Prostate gland (tissue), 2 donors: ENCODE measurements around the gene GPC5. TPM values are rescaled to one million over a fixed set of nuclear protein-coding genes. Genes with fewer than 3 reads are reported as not detected.

Experiments
- DNase-seq: peaks from one replicate; pipeline ENCODE4 v3.0.0-alpha.2; 2019; ENCODE audit warnings: low spot score
- H3K27ac ChIP-seq, 2 donors: fragments of 200-600 bp; sonication (generic); 2 replicates each; pipeline ENCODE4 v1.5.1; 2017 to 2019
- H3K27me3 ChIP-seq: fragments of 200-600 bp; sonication (generic); replicated peaks from 2 replicates; pipeline ENCODE4 v1.5.1; 2019; ENCODE audit not compliant: insufficient read depth
- H3K36me3 ChIP-seq, 2 donors: fragments of 200-600 bp; sonication (generic); 1 replicate in 1 of 2; 2 replicates in 1 of 2; pipeline versions ENCODE4 v1.5.1 to v1.8.1; 2017 to 2019
- H3K4me1 ChIP-seq: fragments of 200-600 bp; sonication (generic); replicated peaks from 2 replicates; pipeline ENCODE4 v1.5.1; 2019
- H3K4me3 ChIP-seq, 2 donors: fragments of 200-600 bp; sonication (generic); 2 replicates each; pipeline ENCODE4 v1.5.1; 2017 to 2019
- H3K9me3 ChIP-seq: fragments of 200-600 bp; sonication (generic); 2 replicates; pipeline ENCODE4 v1.5.1; 2017
- CTCF ChIP-seq, 4 experiments: fragments of 200-600 bp in 2 of 4; fragments of 450-650 bp in 2 of 4; sonication (generic) in 2 of 4; IDR thresholded peaks; 1 replicate in 3 of 4; 2 replicates in 1 of 4; pipeline ENCODE4 v1.5.1; 2016 to 2019; ENCODE audit warnings: antibody characterized with exemption in 4 of 4, mild to moderate bottlenecking in 2 of 4, moderate library complexity in 2 of 4
- POLR2A ChIP-seq: fragments of 450-650 bp; IDR thresholded peaks from one replicate; pipeline ENCODE4 v1.6.1; 2016; ENCODE audit warnings: antibody characterized with exemption, mild to moderate bottlenecking
- POLR2AphosphoS5 ChIP-seq: sonication (generic); formaldehyde crosslinking; IDR thresholded peaks from one replicate; pipeline ENCODE4 v1.6.1; 2017; ENCODE audit warnings: antibody characterized with exemption
- WGBS: methylation state at CpG from one replicate; pipeline ENCODE4 v1.1.5; 2018; 5-methylcytosine and 5-hydroxymethylcytosine counted together
- intact Hi-C: fragments of 100-400 bp; cut with DNase I; formaldehyde crosslinking; loops from one replicate; pipeline ENCODE4 v1.14.2; 2022
- total RNA-seq, 2 donors: library from RNA; depleted of rRNA; stranded (reverse); fragments of >200 nt; gene quantifications; one replicate each; pipeline ENCODE4 v1.1.0, GENCODE V29; 2016

The GPC5 gene
- total RNA-seq, 2 donors from 2014 or later: 0.23 to 35.0 TPM

DNA sequence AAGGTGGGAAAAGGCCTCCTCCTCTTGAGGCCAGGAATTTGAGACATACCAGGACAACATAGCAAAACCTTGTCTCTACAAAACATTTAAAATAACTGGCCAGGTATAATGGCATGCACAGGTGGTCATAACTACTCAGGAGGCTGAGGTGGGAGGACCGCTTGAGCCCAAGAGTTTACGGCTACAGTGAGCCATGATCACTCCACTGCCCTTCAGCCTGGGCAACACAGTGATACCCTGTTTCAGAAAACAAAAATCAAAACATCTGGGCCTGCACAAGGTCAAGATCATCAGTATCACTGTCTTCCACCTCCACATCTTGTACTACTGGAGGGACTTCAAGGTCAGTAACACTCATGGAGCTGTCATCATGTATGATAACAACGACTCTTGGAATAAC is 1085.5 kb downstream of the GPC5 start:
- Histone ChIP-seq H3K27me3 (no peaks in the 10 kb centered on the region), H3K27ac (no peak overlapping the region), H3K4me3 (no peak overlapping the region), H3K9me3 (no peaks in the 10 kb centered on the region), H3K4me1 (no peaks in the 10 kb centered on the region), H3K36me3 (no peaks in the 10 kb centered on the region)
- no peak for DNase-seq
- 84% methylated on average over 3 of the region's 3 CpGs for WGBS
- intact Hi-C loops: no loop called here
- TF ChIP-seq POLR2A (no peak), POLR2AphosphoS5 (no peak), CTCF (IDR thresholded peaks at IDR 0.05) (no peak)

- TF ChIP-seq POLR2AphosphoS5 (no peak), POLR2A (no peak), CTCF (IDR thresholded peaks at IDR 0.05) (no peak)
- no peaks in the 10 kb centered on the region for H3K36me3 ChIP-seq
- H3K27ac ChIP-seq: no peak overlapping the region
- H3K4me1 ChIP-seq: no peaks in the 10 kb centered on the region
- no peaks in the 10 kb centered on the region for H3K9me3 ChIP-seq
- intact Hi-C loops: no loop called here
- no peak for DNase-seq
- H3K4me3 ChIP-seq: no peak overlapping the region
- no peaks in the 10 kb centered on the region for H3K27me3 ChIP-seq
Observed at GRCh38 chr13:92487238-92487637, 1088.8 kb downstream of the GPC5 start.

DNA sequence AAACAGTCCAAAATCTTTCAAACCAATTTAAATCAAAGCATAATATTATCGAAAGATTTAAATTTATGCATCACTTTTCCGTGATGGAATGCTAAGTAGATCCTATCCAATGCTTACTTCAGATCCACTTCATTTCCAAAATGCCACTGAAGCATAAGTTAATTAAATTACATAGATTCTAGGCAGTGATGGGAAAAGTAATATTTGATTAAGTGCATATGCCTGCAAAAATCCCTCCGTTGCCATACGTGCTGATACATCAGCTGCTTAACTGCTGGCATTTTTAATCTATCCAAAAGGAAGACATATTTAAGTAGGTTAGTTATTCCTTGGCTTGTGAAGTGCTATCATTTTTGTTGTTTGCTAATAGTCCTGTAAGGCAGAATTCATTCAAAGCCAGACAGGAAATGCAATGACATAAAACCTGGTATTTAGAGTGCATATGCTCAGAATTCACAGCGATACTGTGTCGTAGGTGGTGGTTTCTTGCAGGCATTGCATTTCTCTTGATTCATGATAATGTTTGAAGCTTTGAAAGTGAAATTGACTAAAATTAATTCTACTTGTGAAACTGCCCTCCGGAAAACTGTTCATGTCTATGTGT is 1089.9 kb downstream of the GPC5 start:
- intact Hi-C loops: no loop called here
- TF ChIP-seq POLR2AphosphoS5 (no peak), POLR2A (no peak), CTCF (IDR thresholded peaks at IDR 0.05) (no peak)
- no peak overlapping the region for H3K27ac ChIP-seq
- H3K27me3 ChIP-seq: no peaks in the 10 kb centered on the region
- 90% methylated on average over 7 of the region's 7 CpGs for WGBS
- H3K4me1 ChIP-seq: no peaks in the 10 kb centered on the region
- H3K36me3 ChIP-seq: no peaks in the 10 kb centered on the region
- no peaks in the 10 kb centered on the region for H3K9me3 ChIP-seq
- H3K4me3 ChIP-seq: no peak overlapping the region
- no peak for DNase-seq

DNA sequence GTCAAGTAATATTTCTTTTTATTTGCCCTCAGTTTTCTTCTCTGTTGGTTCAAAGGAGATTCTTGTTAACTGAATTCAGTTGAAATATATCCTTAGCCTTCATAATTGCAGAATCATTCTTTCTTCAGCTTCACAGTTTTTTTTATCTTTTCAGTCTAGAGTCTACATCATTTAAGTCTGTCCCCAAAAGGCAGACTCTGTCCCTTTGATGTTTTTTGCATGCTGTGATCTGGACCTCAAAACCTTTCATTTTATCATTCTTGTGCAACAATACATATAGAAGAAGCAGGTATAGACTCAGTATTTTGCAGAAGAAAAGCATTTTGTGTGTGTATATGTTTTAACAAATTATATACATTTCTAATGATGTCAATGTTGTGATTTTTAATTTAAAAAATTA is 1093.4 kb downstream of the GPC5 start:
- intact Hi-C loops: no loop called here
- Histone ChIP-seq H3K4me1 (no peaks in the 10 kb centered on the region), H3K27ac (no peak overlapping the region), H3K9me3 (no peaks in the 10 kb centered on the region), H3K27me3 (no peaks in the 10 kb centered on the region), H3K36me3 (no peaks in the 10 kb centered on the region), H3K4me3 (no peak overlapping the region)
- DNase-seq: no peak
- TF ChIP-seq POLR2A: no peak
- TF ChIP-seq CTCF (IDR thresholded peaks at IDR 0.05): no peak
- no peak for TF ChIP-seq POLR2AphosphoS5

GRCh38 chr13:92494915-92495314 is 1096.5 kb downstream of the GPC5 start:
- H3K4me3 ChIP-seq: no peak overlapping the region
- 83% methylated on average over 2 of the region's 2 CpGs for WGBS
- H3K9me3 ChIP-seq: no peaks in the 10 kb centered on the region
- no peaks in the 10 kb centered on the region for H3K36me3 ChIP-seq
- H3K27ac ChIP-seq: no peak overlapping the region
- TF ChIP-seq POLR2A (no peak), CTCF (IDR thresholded peaks at IDR 0.05) (no peak), POLR2AphosphoS5 (no peak)
- DNase-seq: no peak
- no peaks in the 10 kb centered on the region for H3K27me3 ChIP-seq
- H3K4me1 ChIP-seq: no peaks in the 10 kb centered on the region
- intact Hi-C loops: no loop called here
